Gastrocnemius medialis (tissue), 4 donors: ENCODE data around the gene CDH4.

Source experiments
- CTCF ChIP-seq, 5 experiments: fragments of 450-650 bp in 3 of 5; fragments of 200-600 bp in 2 of 5; sonication (generic) in 2 of 5; IDR thresholded peaks in 4 of 5; conservative IDR thresholded peaks in 1 of 5; 1 replicate in 4 of 5; 2 replicates in 1 of 5; pipeline ENCODE4 v1.5.1; 2016 to 2019; ENCODE audit warnings: antibody characterized with exemption in 5 of 5, mild to moderate bottlenecking in 3 of 5, moderate library complexity in 3 of 5
- POLR2A ChIP-seq, 2 donors: fragments of 450-650 bp; IDR thresholded peaks; one replicate each; pipeline ENCODE4 v1.6.1; 2017; ENCODE audit warnings: antibody characterized with exemption in 2 of 2, mild to moderate bottlenecking in 2 of 2, moderate library complexity in 2 of 2

GRCh38 chr20:61688411-61688810 is 436.4 kb downstream of the CDH4 start:
- no peak for TF ChIP-seq CTCF (IDR thresholded peaks at IDR 0.05 in 4 of 5, conservative IDR thresholded peaks at IDR 0.05 in 1 of 5)
- no peak for TF ChIP-seq POLR2A (IDR thresholded peaks at IDR 0.05)
